Left renal pelvis (tissue), 4 donors: Measurements from ENCODE around the gene BCL3. TPM values are rescaled to one million over a fixed set of nuclear protein-coding genes. Genes with fewer than 3 reads are reported as not detected.
"Not testable (repeated sequence)": the region's sequence is repeated elsewhere in the genome, so short reads cannot be mapped to it uniquely, and the experiment has no call there.

ENCODE experiments used
- DNase-seq, 4 donors: peaks; one replicate each; pipeline ENCODE4 v3.0.0-alpha.2; 2013; ENCODE audit warnings: low read depth in 4 of 4, low spot score in 3 of 4
- polyA plus RNA-seq, 4 donors: library from polyadenylated mRNA; unstranded; fragments of 120-200 nt; gene quantifications; one replicate each; pipeline ENCODE4 v1.2.1, GENCODE V29; 2013; ENCODE audit not compliant: insufficient read length in 4 of 4

BCL3 gene
- polyA plus RNA-seq, 4 donors: 5.5 to 16.5 (median 8.8) TPM

GRCh38 chr19:44720396-44720795, 28.1 kb upstream of the BCL3 start:
- DNase-seq: not testable (repeated sequence)

DNA sequence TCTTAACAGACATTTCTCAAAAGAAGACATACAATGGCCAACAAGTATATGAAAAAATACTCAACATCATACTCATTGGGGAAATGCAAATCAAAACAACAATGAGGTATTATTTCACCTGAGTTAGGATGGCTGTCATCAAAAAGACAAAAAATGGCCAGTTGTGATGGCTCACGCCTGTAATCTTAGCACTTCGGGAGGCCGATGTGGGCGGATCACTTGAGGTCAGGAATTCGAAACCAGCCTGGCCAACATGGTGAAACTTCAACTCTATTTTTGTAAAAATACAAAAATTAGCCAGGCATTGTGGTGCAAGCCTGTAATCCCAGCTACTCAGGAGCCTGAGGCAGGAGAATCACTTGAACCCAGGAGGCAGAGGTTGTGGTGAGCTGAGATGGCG, 27.6 kb upstream of the BCL3 start:
- no peak for DNase-seq

DNA sequence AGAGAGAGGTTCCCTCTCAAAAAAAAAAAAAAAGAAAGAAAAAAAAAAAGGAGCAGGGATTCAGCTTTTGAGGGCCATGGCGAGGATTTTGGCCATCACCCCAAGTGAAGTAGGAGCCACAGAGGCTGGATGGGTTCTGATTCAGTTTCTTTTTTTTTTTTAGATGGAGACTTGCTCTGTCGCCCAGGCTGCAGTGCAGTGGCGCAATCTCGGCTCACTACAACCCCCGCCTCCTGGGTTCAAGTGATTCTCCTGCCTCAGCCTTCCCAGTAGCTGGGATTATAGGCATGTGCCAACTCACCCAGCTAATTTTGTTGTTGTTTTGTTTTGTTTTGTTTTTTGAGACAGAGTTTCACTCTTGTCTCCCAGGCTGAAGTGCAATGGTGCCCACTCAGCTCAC, 27.1 kb upstream of the BCL3 start:
- DNase-seq: not testable (repeated sequence)

GRCh38 chr19:44722131-44723121, 26.1 kb upstream of the BCL3 start:
- DNase-seq: no peak

GRCh38 chr19:44723299-44723951, 25.1 kb upstream of the BCL3 start:
- DNase-seq: no peak

DNA sequence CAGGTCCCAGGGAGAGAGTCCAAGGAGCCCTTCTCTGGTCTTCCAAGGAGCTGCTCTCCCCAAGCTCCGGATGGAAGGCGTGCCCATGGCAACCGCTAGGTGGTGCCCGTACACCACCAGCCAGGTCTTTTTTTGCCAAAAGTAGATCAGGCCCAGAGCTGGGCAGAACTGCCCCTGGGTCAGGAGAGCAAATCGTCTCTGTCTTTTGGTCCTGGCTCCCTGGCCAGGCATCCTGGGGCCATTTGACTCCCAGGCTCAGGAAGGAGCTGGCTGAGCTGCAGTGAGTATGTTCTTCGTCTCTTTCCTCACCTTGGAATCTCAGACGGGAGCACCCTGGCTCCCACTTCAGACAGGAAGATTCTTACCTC, 24.6 kb upstream of the BCL3 start:
- peak in 2 of 4 donors; percentile 48 to 64 for DNase-seq

DNA sequence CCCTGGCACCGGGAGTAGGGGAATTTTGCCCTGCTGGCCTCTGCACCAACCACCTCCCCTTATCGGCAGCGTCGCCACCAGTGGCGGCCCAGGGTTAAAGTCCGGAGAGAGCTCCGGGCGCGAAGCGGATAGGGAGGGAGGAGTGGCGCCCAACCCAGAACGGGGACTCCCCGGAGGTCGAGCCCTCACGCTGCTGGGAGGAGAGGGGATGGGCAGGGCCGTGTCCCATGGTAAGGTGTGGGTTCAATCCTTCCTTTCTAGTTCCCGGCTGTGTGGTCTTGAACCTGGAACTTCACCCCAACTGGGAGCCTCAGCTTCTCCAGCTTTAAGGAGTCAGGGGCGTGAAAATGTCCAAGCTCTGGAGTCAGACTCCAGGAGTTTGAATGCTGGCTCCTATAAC, 23.3 kb upstream of the BCL3 start:
- DNase-seq: no peak

GRCh38 chr19:44725684-44726083, 22.8 kb upstream of the BCL3 start:
- DNase-seq: no peak

GRCh38 chr19:44726465-44726864, 22.0 kb upstream of the BCL3 start:
- no peak for DNase-seq

DNA sequence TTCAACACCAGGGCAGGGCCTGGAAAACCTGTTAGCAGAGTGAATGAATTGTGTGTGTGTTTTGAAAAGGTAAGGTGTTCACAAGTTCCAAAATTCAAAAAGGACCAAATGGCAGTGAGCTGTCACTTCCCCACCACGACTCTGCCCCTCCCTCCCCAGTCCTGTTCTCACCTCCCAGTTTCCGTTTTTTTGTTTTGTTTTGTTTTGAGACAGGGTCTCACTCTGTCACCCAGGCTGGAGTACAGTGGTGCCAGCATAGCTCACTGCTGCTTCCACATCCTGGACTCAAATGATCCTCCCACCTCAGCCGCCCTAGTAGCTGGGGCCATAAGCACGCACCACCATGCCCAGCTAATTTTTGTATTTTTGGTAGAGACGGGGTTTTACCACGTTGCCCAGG, 20.3 kb upstream of the BCL3 start:
- no peak for DNase-seq

DNA sequence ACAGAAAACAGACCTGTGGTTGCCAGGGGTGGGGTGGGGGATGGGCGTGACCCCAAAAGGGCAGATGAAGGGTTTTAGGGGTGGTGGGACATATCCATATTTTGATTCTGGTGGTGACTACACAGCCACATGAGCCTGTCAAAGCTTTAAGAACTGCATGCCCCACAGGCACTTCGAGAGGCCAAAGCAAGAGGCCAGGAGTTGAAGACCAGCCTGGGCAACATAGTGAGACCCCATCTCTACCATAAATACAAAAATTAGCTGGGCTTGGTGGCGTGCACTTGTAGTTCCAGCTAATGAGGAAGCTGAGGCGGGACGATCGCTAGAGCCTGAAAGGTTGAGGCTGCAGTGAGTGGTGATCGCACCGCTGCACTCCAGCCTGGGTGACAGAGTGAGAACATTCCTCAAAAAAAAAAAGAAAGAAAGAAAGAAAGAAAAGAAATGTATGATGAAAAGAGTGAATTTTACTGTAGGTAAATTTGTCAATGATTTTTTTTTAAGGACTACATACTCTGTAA, 18.9 kb upstream of the BCL3 start:
- DNase-seq: no peak

- DNase-seq: no peak
Observed at GRCh38 chr19:44731081-44731480, 17.4 kb upstream of the BCL3 start.

GRCh38 chr19:44731622-44732021, 16.9 kb upstream of the BCL3 start:
- DNase-seq: no peak

- no peak for DNase-seq
Observed at GRCh38 chr19:44732235-44733014, 16.1 kb upstream of the BCL3 start.

- DNase-seq: no peak
Observed at GRCh38 chr19:44734357-44734756, 14.2 kb upstream of the BCL3 start.

DNA sequence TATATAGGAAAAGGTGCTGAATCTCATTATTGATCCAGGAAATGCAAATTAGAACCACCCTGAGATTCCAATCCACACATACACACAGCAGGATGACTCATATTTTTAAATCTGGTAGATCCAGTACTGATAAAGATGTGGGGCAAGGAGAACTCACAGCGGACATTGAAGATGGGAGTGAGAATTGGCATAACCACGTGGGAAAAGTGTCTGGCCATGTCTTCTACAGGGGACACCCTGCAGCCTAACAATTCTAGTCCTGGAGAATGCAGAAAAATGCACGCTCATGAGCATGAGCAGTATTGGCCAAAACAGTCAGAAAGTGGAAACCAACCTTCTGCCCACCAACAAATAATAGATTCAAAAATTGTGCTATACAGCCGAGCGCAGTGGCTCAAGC, 13.5 kb upstream of the BCL3 start:
- DNase-seq: no peak

- no peak for DNase-seq
Observed at GRCh38 chr19:44737238-44738071, 11.1 kb upstream of the BCL3 start.

- no peak for DNase-seq
Observed at GRCh38 chr19:44738136-44738535, 10.4 kb upstream of the BCL3 start.

DNA sequence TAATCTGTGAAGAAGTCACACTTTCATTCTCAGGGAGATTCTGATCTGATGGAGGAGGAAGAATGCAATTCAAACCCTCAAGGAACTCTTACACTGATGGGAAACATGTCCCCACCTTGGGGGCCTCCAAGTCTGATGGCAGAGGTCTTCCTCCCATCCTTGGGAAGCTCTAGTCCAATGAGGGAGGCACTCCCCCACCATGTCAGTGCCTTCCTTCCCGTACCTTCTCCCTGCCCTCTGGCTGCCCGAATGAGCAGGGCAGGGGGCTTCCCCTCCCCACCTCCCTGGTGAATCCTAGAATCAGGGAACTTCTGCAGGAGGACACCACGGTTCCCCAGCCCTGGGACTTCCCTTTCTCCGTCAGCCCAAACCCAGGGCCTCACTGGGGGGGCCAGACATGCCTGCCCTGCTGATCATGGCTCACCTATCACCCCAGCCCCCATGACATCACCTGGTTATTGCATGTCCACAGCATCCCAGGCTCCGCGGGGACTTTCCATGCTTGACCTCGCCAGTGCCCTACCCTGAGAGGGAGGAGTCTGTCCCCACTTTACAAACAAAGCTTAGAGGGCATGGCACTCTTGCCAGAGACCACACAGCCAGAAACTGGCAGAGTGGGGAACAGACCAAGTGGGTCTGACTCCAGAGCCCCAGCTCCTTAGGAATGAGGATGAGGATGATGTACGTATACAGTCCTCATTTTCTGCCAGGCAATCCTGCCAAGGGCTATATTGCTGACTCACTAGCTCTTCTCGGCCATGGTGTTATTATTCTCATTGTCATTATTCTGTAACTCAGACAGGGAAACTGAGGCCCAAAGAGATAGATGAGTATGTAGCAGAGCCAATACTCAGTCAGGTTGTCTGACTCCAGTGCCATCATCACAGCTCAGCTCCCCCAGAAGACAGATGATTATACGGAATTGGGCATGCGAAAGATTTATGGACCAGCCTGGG, 9.6 kb upstream of the BCL3 start:
- no peak for DNase-seq
